Spleen (tissue), 7 donors: ENCODE measurements around the gene CLDN1.

Experiments
- POLR2AphosphoS5 ChIP-seq, 3 donors: sonication (generic); formaldehyde crosslinking; IDR thresholded peaks; one replicate each; pipeline ENCODE4 v1.5.1; 2017; ENCODE audit warnings: antibody characterized with exemption in 3 of 3
- TF ChIP-seq, protein P1 (sequence below), 11 experiments: fragments of 200-600 bp in 7 of 11; fragments of 450-650 bp in 4 of 11; sonication (generic) in 4 of 11; IDR thresholded peaks in 8 of 11; conservative IDR thresholded peaks in 3 of 11; 1 replicate in 7 of 11; 2 replicates in 4 of 11; pipeline versions ENCODE4 v1.4.0 to v1.8.0; 2016 to 2021; ENCODE audit warnings: antibody characterized with exemption in 11 of 11, inconsistent platforms in 4 of 11, mild to moderate bottlenecking in 1 of 11
- donor health status: DM: no; HTN: no; CAD: no; lungs with moderate emphysema.
- donor health status: DM: no; HTN: no; CAD: no.
- donor health status: DM: no; HTN: no; CAD: no.

DNA sequence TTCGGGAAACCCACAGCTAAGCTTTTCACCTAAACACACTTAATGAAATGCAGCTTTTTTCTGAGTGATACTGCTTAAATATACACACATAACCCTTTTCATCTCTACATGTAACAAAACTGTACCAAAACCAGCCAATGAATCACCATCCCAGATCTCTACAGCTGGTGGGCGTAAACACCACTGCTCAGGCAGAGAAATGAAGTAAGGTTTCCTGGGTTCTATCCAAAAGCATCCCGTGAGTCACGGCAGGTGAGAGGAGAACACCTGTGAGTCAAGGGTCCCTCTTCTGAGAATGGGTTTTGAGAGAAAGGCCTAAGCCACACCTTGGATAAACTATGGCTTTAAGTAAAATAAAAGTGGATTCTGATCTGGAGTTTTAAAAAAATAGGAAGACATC lies 2.6 kb downstream of the CLDN1 start:
- TF ChIP-seq, protein P1, sequence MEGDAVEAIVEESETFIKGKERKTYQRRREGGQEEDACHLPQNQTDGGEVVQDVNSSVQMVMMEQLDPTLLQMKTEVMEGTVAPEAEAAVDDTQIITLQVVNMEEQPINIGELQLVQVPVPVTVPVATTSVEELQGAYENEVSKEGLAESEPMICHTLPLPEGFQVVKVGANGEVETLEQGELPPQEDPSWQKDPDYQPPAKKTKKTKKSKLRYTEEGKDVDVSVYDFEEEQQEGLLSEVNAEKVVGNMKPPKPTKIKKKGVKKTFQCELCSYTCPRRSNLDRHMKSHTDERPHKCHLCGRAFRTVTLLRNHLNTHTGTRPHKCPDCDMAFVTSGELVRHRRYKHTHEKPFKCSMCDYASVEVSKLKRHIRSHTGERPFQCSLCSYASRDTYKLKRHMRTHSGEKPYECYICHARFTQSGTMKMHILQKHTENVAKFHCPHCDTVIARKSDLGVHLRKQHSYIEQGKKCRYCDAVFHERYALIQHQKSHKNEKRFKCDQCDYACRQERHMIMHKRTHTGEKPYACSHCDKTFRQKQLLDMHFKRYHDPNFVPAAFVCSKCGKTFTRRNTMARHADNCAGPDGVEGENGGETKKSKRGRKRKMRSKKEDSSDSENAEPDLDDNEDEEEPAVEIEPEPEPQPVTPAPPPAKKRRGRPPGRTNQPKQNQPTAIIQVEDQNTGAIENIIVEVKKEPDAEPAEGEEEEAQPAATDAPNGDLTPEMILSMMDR (IDR thresholded peaks at IDR 0.05 in 8 of 11, conservative IDR thresholded peaks at IDR 0.05 in 3 of 11) = no peak
- no peak for TF ChIP-seq POLR2AphosphoS5 (IDR thresholded peaks at IDR 0.05)
